GM23338 (cell line): ENCODE results near the gene NRP1.

ENCODE experiments used
- CREB1 ChIP-seq: fragments of 250-450 bp; sonication (Bioruptor Pico); IDR thresholded peaks from 2 replicates; pipeline ENCODE4 v1.5.0; 2020; ENCODE audit warnings: low read depth, mild to moderate bottlenecking, moderate library complexity
- CTCF ChIP-seq, 2 experiments: fragments of 200-600 bp in 1 of 2; sonication (generic) in 1 of 2; conservative IDR thresholded peaks; 2 replicates each; pipeline versions ENCODE4 v1.5.1 to v1.6.1; 2016 to 2017; ENCODE audit warnings: antibody characterized with exemption in 2 of 2, low read depth in 2 of 2, mild to moderate bottlenecking in 2 of 2, moderate library complexity in 1 of 2
- ETS1 ChIP-seq: IDR thresholded peaks from 2 replicates; pipeline ENCODE4 v1.6.1; 2016; ENCODE audit warnings: antibody characterized with exemption
- EZH2 ChIP-seq: fragments of 200-600 bp; sonication (generic); IDR thresholded peaks from one replicate; pipeline ENCODE4 v1.8.0; 2017; ENCODE audit warnings: antibody characterized with exemption, mild to moderate bottlenecking, low read depth; ENCODE audit not compliant: unreplicated experiment
- EZH2phosphoT487 ChIP-seq: fragments of 200-600 bp; sonication (generic); IDR thresholded peaks from one replicate; pipeline ENCODE4 v1.8.1; 2018; ENCODE audit warnings: antibody characterized with exemption; ENCODE audit not compliant: unreplicated experiment
- POLR2AphosphoS5 ChIP-seq: IDR thresholded peaks from 2 replicates; pipeline ENCODE4 v1.6.1; 2016; ENCODE audit warnings: antibody characterized with exemption, low read depth
- REST ChIP-seq: IDR thresholded peaks from one replicate; pipeline ENCODE4 v1.6.1; 2018; ENCODE audit warnings: antibody characterized with exemption; ENCODE audit not compliant: unreplicated experiment
- STAT1 ChIP-seq: IDR thresholded peaks from one replicate; pipeline ENCODE4 v1.6.1; 2016; ENCODE audit warnings: antibody characterized with exemption; ENCODE audit not compliant: unreplicated experiment
- ZNF114 ChIP-seq: fragments of 250-450 bp; sonication (Bioruptor Pico); IDR thresholded peaks from 2 replicates; pipeline ENCODE4 v1.5.0; 2020; ENCODE audit warnings: mild to moderate bottlenecking, moderate library complexity

GRCh38 chr10:33247221-33247922, 87.1 kb downstream of the NRP1 start:
- TF ChIP-seq CTCF (conservative IDR thresholded peaks at IDR 0.05; ENCODE audit: low read depth in 2 of 2) (no peak), EZH2 (no peak), EZH2phosphoT487 (no peak), POLR2AphosphoS5 (no peak), CREB1 (CRISPR knock-in tag) (no peak), ETS1 (no peak), STAT1 (no peak), REST (no peak), ZNF114 (CRISPR knock-in tag) (no peak)
